ENCODE measurements around the gene STARD5.

- TF ChIP-seq GATA2 (IDR thresholded peaks at IDR 0.05; ENCODE audit: low read depth, low read length) (no peak), GATA3 (IDR thresholded peaks at IDR 0.05; ENCODE audit: low read depth, low read length) (no peak)
Observed at GRCh38 chr15:81357180-81357686, 33.3 kb upstream of the STARD5 start.

All from SH-SY5Y (cell line).